Epithelial cell of proximal tubule (primary cell): ENCODE measurements around the gene TCF3. TPM values are rescaled to one million over a fixed set of nuclear protein-coding genes. Genes with fewer than 3 reads are reported as not detected.
"Not testable (repeated sequence)": the region's sequence is repeated elsewhere in the genome, so short reads cannot be mapped to it uniquely, and the experiment has no call there.

Experiments
- DNase-seq: peaks from one replicate; pipeline ENCODE4 v3.0.0-alpha.2; 2011; ENCODE audit warnings: low read depth
- H3K4me3 ChIP-seq: 2 replicates; pipeline ENCODE4 v1.5.1; 2011; ENCODE audit warnings: low read depth, mild to moderate bottlenecking, low read length
- CTCF ChIP-seq: conservative IDR thresholded peaks from 2 replicates; pipeline ENCODE4 v1.5.1; 2012; ENCODE audit warnings: low read depth, mild to moderate bottlenecking, low read length
- total RNA-seq: library from RNA; depleted of rRNA; stranded (reverse); fragments of >200 nt; gene quantifications from 2 replicates; pipeline ENCODE4 v1.2.3, GENCODE V29; 2015

Gene TCF3
- total RNA-seq, 1 donor from 2014 or later: 197 TPM

- H3K4me3 ChIP-seq: no peak overlapping the region
- TF ChIP-seq CTCF: no peak
- DNase-seq: no peak
These were observed 8.3 kb downstream of the TCF3 start for GRCh38 chr19:1644070-1644469.

- not testable (repeated sequence) for DNase-seq, H3K4me3 ChIP-seq
These were observed 11.4 kb downstream of the TCF3 start for GRCh38 chr19:1640893-1641448.

- no peak for TF ChIP-seq CTCF
- H3K4me3 ChIP-seq: no peak overlapping the region
- no peak for DNase-seq
These were observed 15.8 kb downstream of the TCF3 start for GRCh38 chr19:1636325-1637236.

- no peak overlapping the region for H3K4me3 ChIP-seq
- DNase-seq: no peak
- TF ChIP-seq CTCF: no peak
These were observed 17.5 kb downstream of the TCF3 start for GRCh38 chr19:1634938-1635243.

- TF ChIP-seq CTCF: no peak
- no peak for DNase-seq
- no peak overlapping the region for H3K4me3 ChIP-seq
These were observed 18.0 kb downstream of the TCF3 start for GRCh38 chr19:1634242-1634937.

GRCh38 chr19:1633269-1633826 lies 19.1 kb downstream of the TCF3 start:
- no peak for DNase-seq
- no peak overlapping the region for H3K4me3 ChIP-seq
- TF ChIP-seq CTCF: no peak

GRCh38 chr19:1632462-1633268 lies 19.8 kb downstream of the TCF3 start:
- no peak for DNase-seq
- no peak for TF ChIP-seq CTCF
- no peak overlapping the region for H3K4me3 ChIP-seq
